ENCODE data around the gene ITGAL. TPM values are rescaled to one million over a fixed set of nuclear protein-coding genes. Genes with fewer than 3 reads are reported as not detected.

The ITGAL gene
- total and polyA plus RNA-seq, 2 of the 13 experiments (the other 11 are each of a cell fraction or from before 2014, with no cell fraction given): 0.86 to 1.2 TPM

GRCh38 chr16:30447512-30448226 lies 24.9 kb upstream of the ITGAL start (continued):
- TF ChIP-seq ARID5B (CRISPR knock-in tag; IDR thresholded peaks at IDR 0.05) (peak; percentile 88), STAT6 (CRISPR knock-in tag; IDR thresholded peaks at IDR 0.05; ENCODE audit: borderline replicate concordance) (0 out of 2 replicates have a peak, but pooled peaks have one; percentile 55), GABPB1 (CRISPR knock-in tag; IDR thresholded peaks at IDR 0.05) (peak; percentile 51; the same call in 1 of the 2 replicates), ZNF879 (CRISPR knock-in tag; IDR thresholded peaks at IDR 0.05) (0 out of 2 replicates have a peak, but pooled peaks have one; percentile 70), ZSCAN5A (CRISPR knock-in tag; IDR thresholded peaks at IDR 0.05; ENCODE audit: borderline replicate concordance) (0 out of 2 replicates have a peak, but pooled peaks have one; percentile 41), ZNF614 (CRISPR knock-in tag; IDR thresholded peaks at IDR 0.05; ENCODE audit: borderline replicate concordance) (peak; percentile 87), ZBTB1 (CRISPR knock-in tag; IDR thresholded peaks at IDR 0.05; ENCODE audit: borderline replicate concordance) (no peak), ZNF580 (CRISPR knock-in tag; IDR thresholded peaks at IDR 0.05; ENCODE audit: borderline replicate concordance, low read depth) (peak; percentile 72), ZNF510 (CRISPR knock-in tag; IDR thresholded peaks at IDR 0.05; ENCODE audit: low read depth) (peak; percentile 54; the same call in 1 of the 2 replicates), ATF2 (CRISPR knock-in tag; IDR thresholded peaks at IDR 0.05) (peak; percentile 61; the same call in 1 of the 2 replicates), TSC22D2 (CRISPR knock-in tag; IDR thresholded peaks at IDR 0.05; ENCODE audit: borderline replicate concordance) (0 out of 2 replicates have a peak, but pooled peaks have one; percentile 7), ATF4 (CRISPR knock-in tag; IDR thresholded peaks at IDR 0.05) (peak in 1 of 2 experiments; percentile 49; a peak in 1 of 4 replicates), TFDP1 (CRISPR knock-in tag; IDR thresholded peaks at IDR 0.05; ENCODE audit: borderline replicate concordance) (no peak), MEIS1 (CRISPR knock-in tag; IDR thresholded peaks at IDR 0.05; ENCODE audit: borderline replicate concordance) (peak; percentile 75; the same call in 1 of the 2 replicates)
